GM12875 (cell line): ENCODE data around the gene ASCC2.
"Not testable (repeated sequence)": the region's sequence is repeated elsewhere in the genome, so short reads cannot be mapped to it uniquely, and the experiment has no call there.

ENCODE experiments used
- H3K4me3 ChIP-seq: one replicate; pipeline ENCODE4 v1.5.1; 2011; ENCODE audit warnings: low read depth, low read length, control low read depth
- CTCF ChIP-seq: IDR thresholded peaks from 2 replicates; pipeline ENCODE4 v1.5.1; 2011; ENCODE audit warnings: low read depth, mild to moderate bottlenecking, control low read depth, inconsistent platforms, low read length, moderate library complexity, borderline replicate concordance; ENCODE audit not compliant: insufficient read depth

The ASCC2 gene

DNA sequence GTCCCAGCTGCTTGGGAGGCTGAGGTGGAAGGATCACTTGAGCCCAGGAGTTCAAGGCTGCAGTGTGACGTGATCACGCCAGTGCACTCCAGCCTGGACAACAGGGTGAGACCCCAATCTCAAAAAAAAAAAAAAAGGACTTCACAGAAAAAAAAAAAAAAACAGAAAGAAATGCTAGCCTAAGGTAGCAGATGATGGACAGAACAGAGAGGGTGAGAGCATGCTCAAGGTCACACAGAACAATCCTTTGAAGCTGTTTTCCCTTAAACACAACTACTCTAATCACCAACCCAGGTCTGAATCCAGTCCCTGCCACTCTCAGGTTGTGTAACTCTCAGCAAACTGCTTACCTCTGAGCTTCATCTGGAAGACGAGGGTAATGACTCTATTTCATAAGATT is 81.0 kb downstream of the ASCC2 start:
- no peak for TF ChIP-seq CTCF
- no peak overlapping the region for H3K4me3 ChIP-seq

- no peak overlapping the region for H3K4me3 ChIP-seq
- no peak for TF ChIP-seq CTCF
Measured at GRCh38 chr22:29756341-29756740, 81.7 kb downstream of the ASCC2 start.

DNA sequence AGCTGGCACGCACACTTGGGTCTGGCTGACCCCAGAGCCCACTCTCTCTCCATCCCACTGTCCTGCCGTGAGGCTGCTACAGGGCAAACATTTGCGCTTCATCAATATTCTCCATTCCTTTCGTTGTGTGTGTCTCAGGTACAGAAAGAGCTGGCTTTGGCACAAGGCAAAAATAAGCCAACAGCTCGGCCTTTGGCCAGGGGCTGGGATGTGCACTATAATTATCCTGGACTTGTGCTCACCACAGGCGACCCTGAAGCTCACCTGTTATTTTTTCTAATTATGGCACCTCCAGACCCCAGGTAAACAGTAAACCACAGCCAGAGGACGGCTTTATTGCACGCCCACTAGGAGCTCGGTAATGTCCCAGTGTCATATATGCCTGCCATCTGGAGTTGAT is 82.2 kb downstream of the ASCC2 start:
- no peak for TF ChIP-seq CTCF
- no peak overlapping the region for H3K4me3 ChIP-seq

DNA sequence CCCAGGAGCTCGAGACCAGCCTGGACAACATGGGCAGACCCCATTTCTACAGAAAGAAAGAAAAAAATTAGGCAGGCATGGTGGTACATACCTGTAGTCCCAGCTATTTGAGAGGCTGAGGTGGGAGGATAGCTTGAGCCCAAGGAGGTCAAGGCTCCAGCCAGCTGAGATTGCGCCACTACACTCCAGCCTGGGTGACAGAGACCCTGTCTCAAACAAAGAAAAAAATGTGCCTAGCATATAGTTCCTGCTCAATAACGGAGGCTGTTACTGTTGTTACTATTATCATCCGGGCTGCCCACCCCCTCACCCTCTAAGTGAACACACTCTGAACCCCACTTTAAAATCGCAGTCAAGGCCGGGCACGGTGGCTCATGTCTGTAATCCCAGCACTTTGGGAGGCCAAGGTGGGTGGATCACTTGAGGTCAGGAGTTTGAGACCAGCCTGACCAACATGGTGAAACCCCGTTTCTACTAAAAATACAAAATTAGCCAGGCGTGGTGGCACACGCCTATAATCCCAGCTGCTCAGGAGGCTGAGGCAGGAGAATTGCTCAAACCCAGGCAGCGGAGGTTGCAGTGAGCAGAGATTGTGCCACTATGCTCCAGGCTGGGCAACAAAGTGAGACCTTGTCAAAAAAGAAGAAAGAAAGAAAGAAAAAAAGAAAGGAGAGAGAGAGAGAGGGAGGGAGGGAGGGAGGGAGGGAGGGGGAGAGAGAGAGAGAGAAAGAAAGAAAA is 83.2 kb downstream of the ASCC2 start:
- not testable (repeated sequence) for H3K4me3 ChIP-seq

DNA sequence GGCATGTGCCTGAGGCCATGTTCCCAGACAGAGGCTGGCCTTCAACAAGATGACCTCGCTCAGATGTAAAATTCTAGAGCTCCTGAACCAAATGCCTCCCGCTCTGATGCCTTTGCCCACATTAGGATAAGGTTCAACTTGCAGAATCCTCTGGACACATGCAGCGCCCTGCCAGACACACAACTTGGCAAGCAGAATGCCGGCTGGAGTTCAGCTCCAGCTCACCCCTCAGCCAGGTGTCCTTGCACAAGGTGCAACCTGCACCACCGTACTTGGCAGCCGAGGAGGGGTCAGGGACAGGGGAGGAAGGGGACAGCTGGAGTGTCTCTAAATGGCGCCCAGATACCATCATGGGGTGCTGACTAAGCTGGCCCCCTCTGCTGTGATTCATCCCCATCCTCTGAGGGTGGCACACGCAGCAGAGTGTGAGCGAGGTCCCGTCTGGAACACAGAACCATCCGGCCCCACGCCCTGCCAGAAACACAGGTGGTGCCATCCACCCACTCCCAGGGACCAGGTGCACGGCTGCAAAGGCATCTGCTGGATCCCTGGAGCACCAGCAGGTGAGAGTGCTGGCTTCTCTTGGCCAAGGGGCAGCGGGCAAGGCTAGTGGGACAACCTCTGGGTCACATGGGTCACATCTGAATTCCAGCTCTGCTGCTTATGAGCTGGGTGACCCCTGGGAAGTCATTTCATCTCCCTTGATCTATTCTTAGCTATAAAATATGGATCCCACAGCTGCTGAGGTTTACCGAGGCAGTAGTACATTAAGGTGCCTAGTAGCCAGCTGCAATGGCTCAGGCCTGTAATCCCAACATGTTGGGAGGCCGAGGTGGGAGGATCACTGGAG is 84.0 kb downstream of the ASCC2 start:
- TF ChIP-seq CTCF, result no peak
- no peak overlapping the region for H3K4me3 ChIP-seq

- TF ChIP-seq CTCF, result no peak
- no peak overlapping the region for H3K4me3 ChIP-seq
Measured at GRCh38 chr22:29751669-29752068, 86.4 kb downstream of the ASCC2 start.

- no peak overlapping the region for H3K4me3 ChIP-seq
- no peak for TF ChIP-seq CTCF
Measured at GRCh38 chr22:29750559-29751538, 87.2 kb downstream of the ASCC2 start.
